Measurements from ENCODE around the gene TMEM270. TPM values are rescaled to one million over a fixed set of nuclear protein-coding genes. Genes with fewer than 3 reads are reported as not detected.

The TMEM270 gene
- polyA plus RNA-seq, 1 donor from 2014 or later: not detected

DNA sequence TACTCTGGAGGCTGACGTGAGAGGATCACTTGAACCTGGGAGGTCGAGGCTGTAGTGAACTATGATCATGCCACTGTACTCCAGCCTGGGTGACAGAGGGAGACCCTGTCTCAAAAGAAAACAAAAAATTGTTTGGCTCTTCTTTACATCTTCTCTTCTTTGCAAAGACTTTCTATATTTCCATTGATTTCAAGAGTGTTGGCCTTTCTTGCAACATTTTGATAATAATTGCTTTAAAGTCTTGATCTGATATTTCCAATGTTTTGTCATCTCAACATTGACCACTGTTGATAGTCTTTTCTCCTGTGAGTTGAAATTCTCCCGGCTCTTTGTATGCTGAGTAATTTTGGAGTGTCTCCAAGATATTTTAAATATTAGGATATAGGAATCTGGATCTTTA, 48.0 kb upstream of the TMEM270 start:
- Histone ChIP-seq H3K79me2 (replicated peaks; ENCODE audit: insufficient read depth, low read length) (no peaks in the 10 kb centered on the region), H3K27me3 (ENCODE audit: insufficient read depth, low read depth, low read length) (no peaks in the 10 kb centered on the region), H3K4me2 (ENCODE audit: low read length) (no peak overlapping the region), H3K4me3 (ENCODE audit: low read length) (no peak overlapping the region), H3K36me3 (ENCODE audit: insufficient read depth, low read length) (no peaks in the 10 kb centered on the region), H3F3A (ENCODE audit: insufficient read depth, low read length, poor library complexity, severe bottlenecking) (no peaks in the 10 kb centered on the region), H2AFZ (ENCODE audit: low read depth, low read length) (no peak overlapping the region), H3K9me2 (ENCODE audit: insufficient read depth, low read length) (no peaks in the 10 kb centered on the region), H3K9ac (ENCODE audit: low read length) (no peak overlapping the region), H3K9me3 (ENCODE audit: low read length) (no peaks in the 10 kb centered on the region), H4K20me1 (ENCODE audit: insufficient read depth) (no peaks in the 10 kb centered on the region), H3K27ac (ENCODE audit: low read length) (no peak overlapping the region)
- TF ChIP-seq, protein P1, sequence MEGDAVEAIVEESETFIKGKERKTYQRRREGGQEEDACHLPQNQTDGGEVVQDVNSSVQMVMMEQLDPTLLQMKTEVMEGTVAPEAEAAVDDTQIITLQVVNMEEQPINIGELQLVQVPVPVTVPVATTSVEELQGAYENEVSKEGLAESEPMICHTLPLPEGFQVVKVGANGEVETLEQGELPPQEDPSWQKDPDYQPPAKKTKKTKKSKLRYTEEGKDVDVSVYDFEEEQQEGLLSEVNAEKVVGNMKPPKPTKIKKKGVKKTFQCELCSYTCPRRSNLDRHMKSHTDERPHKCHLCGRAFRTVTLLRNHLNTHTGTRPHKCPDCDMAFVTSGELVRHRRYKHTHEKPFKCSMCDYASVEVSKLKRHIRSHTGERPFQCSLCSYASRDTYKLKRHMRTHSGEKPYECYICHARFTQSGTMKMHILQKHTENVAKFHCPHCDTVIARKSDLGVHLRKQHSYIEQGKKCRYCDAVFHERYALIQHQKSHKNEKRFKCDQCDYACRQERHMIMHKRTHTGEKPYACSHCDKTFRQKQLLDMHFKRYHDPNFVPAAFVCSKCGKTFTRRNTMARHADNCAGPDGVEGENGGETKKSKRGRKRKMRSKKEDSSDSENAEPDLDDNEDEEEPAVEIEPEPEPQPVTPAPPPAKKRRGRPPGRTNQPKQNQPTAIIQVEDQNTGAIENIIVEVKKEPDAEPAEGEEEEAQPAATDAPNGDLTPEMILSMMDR (IDR thresholded peaks at IDR 0.05; ENCODE audit: poor library complexity, severe bottlenecking): no peak
- TF ChIP-seq EZH2 (IDR thresholded peaks at IDR 0.05; ENCODE audit: borderline replicate concordance, insufficient read depth, low read length, poor library complexity, severe bottlenecking) (no peak), RAD21 (conservative IDR thresholded peaks at IDR 0.05) (no peak), POLR2AphosphoS5 (IDR thresholded peaks at IDR 0.05) (no peak), MXI1 (conservative IDR thresholded peaks at IDR 0.05; ENCODE audit: poor library complexity, severe bottlenecking) (no peak), TAF1 (IDR thresholded peaks at IDR 0.05; ENCODE audit: low read depth) (no peak), EP300 (conservative IDR thresholded peaks at IDR 0.05; ENCODE audit: poor library complexity, severe bottlenecking) (no peak), SMC3 (conservative IDR thresholded peaks at IDR 0.05; ENCODE audit: poor library complexity) (no peak)
- TF ChIP-seq, protein P2, sequence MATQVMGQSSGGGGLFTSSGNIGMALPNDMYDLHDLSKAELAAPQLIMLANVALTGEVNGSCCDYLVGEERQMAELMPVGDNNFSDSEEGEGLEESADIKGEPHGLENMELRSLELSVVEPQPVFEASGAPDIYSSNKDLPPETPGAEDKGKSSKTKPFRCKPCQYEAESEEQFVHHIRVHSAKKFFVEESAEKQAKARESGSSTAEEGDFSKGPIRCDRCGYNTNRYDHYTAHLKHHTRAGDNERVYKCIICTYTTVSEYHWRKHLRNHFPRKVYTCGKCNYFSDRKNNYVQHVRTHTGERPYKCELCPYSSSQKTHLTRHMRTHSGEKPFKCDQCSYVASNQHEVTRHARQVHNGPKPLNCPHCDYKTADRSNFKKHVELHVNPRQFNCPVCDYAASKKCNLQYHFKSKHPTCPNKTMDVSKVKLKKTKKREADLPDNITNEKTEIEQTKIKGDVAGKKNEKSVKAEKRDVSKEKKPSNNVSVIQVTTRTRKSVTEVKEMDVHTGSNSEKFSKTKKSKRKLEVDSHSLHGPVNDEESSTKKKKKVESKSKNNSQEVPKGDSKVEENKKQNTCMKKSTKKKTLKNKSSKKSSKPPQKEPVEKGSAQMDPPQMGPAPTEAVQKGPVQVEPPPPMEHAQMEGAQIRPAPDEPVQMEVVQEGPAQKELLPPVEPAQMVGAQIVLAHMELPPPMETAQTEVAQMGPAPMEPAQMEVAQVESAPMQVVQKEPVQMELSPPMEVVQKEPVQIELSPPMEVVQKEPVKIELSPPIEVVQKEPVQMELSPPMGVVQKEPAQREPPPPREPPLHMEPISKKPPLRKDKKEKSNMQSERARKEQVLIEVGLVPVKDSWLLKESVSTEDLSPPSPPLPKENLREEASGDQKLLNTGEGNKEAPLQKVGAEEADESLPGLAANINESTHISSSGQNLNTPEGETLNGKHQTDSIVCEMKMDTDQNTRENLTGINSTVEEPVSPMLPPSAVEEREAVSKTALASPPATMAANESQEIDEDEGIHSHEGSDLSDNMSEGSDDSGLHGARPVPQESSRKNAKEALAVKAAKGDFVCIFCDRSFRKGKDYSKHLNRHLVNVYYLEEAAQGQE (IDR thresholded peaks at IDR 0.05; ENCODE audit: borderline replicate concordance): no peak

DNA sequence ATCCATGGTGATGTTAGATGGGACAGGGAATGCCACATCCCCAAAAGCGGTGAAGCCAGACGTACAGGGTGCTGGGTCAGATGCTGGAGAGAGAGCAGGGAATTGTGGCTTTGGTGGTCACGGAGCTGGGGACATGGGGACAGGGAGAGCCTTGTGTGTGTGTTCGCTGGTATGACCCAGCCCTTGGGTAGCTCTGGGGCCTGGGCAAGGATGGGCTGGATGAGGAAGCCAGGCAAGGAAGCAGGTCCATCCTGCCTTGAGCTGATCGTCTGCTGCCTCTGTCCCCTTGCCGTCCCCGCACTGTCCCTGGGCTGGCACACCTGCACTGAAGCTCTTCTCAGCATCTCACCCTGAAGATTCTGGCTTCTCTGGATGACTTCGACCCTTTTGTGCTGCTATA, 45.5 kb upstream of the TMEM270 start:
- H3F3A ChIP-seq (ENCODE audit: insufficient read depth, low read length, poor library complexity, severe bottlenecking): no peaks in the 10 kb centered on the region
- no peak overlapping the region for H3K27ac ChIP-seq (ENCODE audit: low read length)
- no peaks in the 10 kb centered on the region for H3K9me2 ChIP-seq (ENCODE audit: insufficient read depth, low read length)
- no peak overlapping the region for H3K4me3 ChIP-seq (ENCODE audit: low read length)
- H3K9ac ChIP-seq (ENCODE audit: low read length): no peak overlapping the region
- H3K79me2 ChIP-seq (replicated peaks; ENCODE audit: insufficient read depth, low read length): no peaks in the 10 kb centered on the region
- H3K36me3 ChIP-seq (ENCODE audit: insufficient read depth, low read length): no peaks in the 10 kb centered on the region
- no peaks in the 10 kb centered on the region for H3K27me3 ChIP-seq (ENCODE audit: insufficient read depth, low read depth, low read length)
- H3K9me3 ChIP-seq (ENCODE audit: low read length): no peaks in the 10 kb centered on the region
- no peaks in the 10 kb centered on the region for H4K20me1 ChIP-seq (ENCODE audit: insufficient read depth)
- H3K4me2 ChIP-seq (ENCODE audit: low read length): no peak overlapping the region
- no peak overlapping the region for H2AFZ ChIP-seq (ENCODE audit: low read depth, low read length)
- no peak for TF ChIP-seq EZH2 (IDR thresholded peaks at IDR 0.05; ENCODE audit: borderline replicate concordance, insufficient read depth, low read length, poor library complexity, severe bottlenecking)
- TF ChIP-seq, protein P1 (IDR thresholded peaks at IDR 0.05; ENCODE audit: poor library complexity, severe bottlenecking): no peak
- TF ChIP-seq MXI1 (conservative IDR thresholded peaks at IDR 0.05; ENCODE audit: poor library complexity, severe bottlenecking): no peak
- no peak for TF ChIP-seq POLR2AphosphoS5 (IDR thresholded peaks at IDR 0.05)
- TF ChIP-seq, protein P2 (IDR thresholded peaks at IDR 0.05; ENCODE audit: borderline replicate concordance): no peak
- no peak for TF ChIP-seq EP300 (conservative IDR thresholded peaks at IDR 0.05; ENCODE audit: poor library complexity, severe bottlenecking)
- no peak for TF ChIP-seq SMC3 (conservative IDR thresholded peaks at IDR 0.05; ENCODE audit: poor library complexity)
- TF ChIP-seq TAF1 (IDR thresholded peaks at IDR 0.05; ENCODE audit: low read depth): no peak
- no peak for TF ChIP-seq RAD21 (conservative IDR thresholded peaks at IDR 0.05)

Measured in neural cell (in vitro differentiated cells).